ENCODE data around the gene DDRGK1.

DDRGK1 gene

GRCh38 chr20:3193806-3194616 lies 10.5 kb downstream of the DDRGK1 start:
- Histone ChIP-seq H3K4me2 (ENCODE audit: insufficient read depth, low read length, poor library complexity, severe bottlenecking) (no peak overlapping the region), H3K4me3 (ENCODE audit: low read length in 2 of 2) (no peak overlapping the region), H3K36me3 (replicated peaks in 1 of 2; ENCODE audit: control insufficient read depth in 2 of 2, insufficient read depth in 2 of 2, low read length in 2 of 2) (peaks cover 54 to 88% of the 10 kb centered on the region in 2 donors), H2BK120ac (ENCODE audit: low read depth, low read length) (no peak overlapping the region), H2AFZ (ENCODE audit: low read length) (no peak overlapping the region), H3K23ac (ENCODE audit: low read depth, low read length, poor library complexity) (no peak overlapping the region), H3K79me1 (ENCODE audit: low read depth, low read length) (no peaks in the 10 kb centered on the region), H3K27me3 (ENCODE audit: control insufficient read depth in 3 of 3, insufficient read depth in 3 of 3, low read depth in 1 of 3, low read length in 3 of 3) (no peaks in the 10 kb centered on the region), H2BK15ac (ENCODE audit: low read length) (no peak overlapping the region), H3K4me1 (ENCODE audit: control insufficient read depth in 2 of 2, insufficient read depth in 1 of 2, low read depth in 1 of 2, low read length in 2 of 2) (no peaks in the 10 kb centered on the region), H2BK12ac (ENCODE audit: low read length) (no peak overlapping the region), H4K8ac (ENCODE audit: low read depth, low read length) (no peak overlapping the region), H3K27ac (replicated peaks; ENCODE audit: low read length) (no peak overlapping the region), H4K91ac (ENCODE audit: low read depth, low read length, poor library complexity) (no peak overlapping the region), H3K9ac (ENCODE audit: low read depth, low read length, poor library complexity) (no peak overlapping the region), H3K4ac (ENCODE audit: low read length) (no peak overlapping the region), H3K9me3 (replicated peaks in 1 of 2; ENCODE audit: control insufficient read depth in 2 of 2, insufficient read depth in 1 of 2, low read depth in 1 of 2, low read length in 2 of 2) (no peaks in the 10 kb centered on the region), H3K18ac (ENCODE audit: low read length) (no peak overlapping the region), H2BK5ac (ENCODE audit: low read length) (no peak overlapping the region), H3K14ac (ENCODE audit: low read length) (no peak overlapping the region), H2AK5ac (ENCODE audit: low read depth, low read length) (no peak overlapping the region)
- no peak for DNase-seq (ENCODE audit: low spot score)
- WGBS, 2 donors (ENCODE audit: extremely low coverage in 2 of 2, insufficient read length in 2 of 2, insufficient replicate concordance in 1 of 2): no CpG with 5 or more reads among the region's 14 CpGs

- Histone ChIP-seq H3K4me1 (ENCODE audit: control insufficient read depth in 2 of 2, insufficient read depth in 1 of 2, low read depth in 1 of 2, low read length in 2 of 2) (no peaks in the 10 kb centered on the region), H3K27me3 (ENCODE audit: control insufficient read depth in 3 of 3, insufficient read depth in 3 of 3, low read depth in 1 of 3, low read length in 3 of 3) (no peaks in the 10 kb centered on the region), H3K4me2 (ENCODE audit: insufficient read depth, low read length, poor library complexity, severe bottlenecking) (no peak overlapping the region), H3K9ac (ENCODE audit: low read depth, low read length, poor library complexity) (no peak overlapping the region), H3K4ac (ENCODE audit: low read length) (no peak overlapping the region), H2BK12ac (ENCODE audit: low read length) (no peak overlapping the region), H4K8ac (ENCODE audit: low read depth, low read length) (no peak overlapping the region), H4K91ac (ENCODE audit: low read depth, low read length, poor library complexity) (no peak overlapping the region), H3K79me1 (ENCODE audit: low read depth, low read length) (no peaks in the 10 kb centered on the region), H3K9me3 (replicated peaks in 1 of 2; ENCODE audit: control insufficient read depth in 2 of 2, insufficient read depth in 1 of 2, low read depth in 1 of 2, low read length in 2 of 2) (no peaks in the 10 kb centered on the region), H3K27ac (replicated peaks; ENCODE audit: low read length) (no peak overlapping the region), H2BK15ac (ENCODE audit: low read length) (no peak overlapping the region), H2AFZ (ENCODE audit: low read length) (no peak overlapping the region), H2BK5ac (ENCODE audit: low read length) (no peak overlapping the region), H3K14ac (ENCODE audit: low read length) (no peak overlapping the region), H3K18ac (ENCODE audit: low read length) (no peak overlapping the region), H3K23ac (ENCODE audit: low read depth, low read length, poor library complexity) (no peak overlapping the region), H2AK5ac (ENCODE audit: low read depth, low read length) (no peak overlapping the region), H3K4me3 (ENCODE audit: low read length in 2 of 2) (peak overlapping the region in 1 of 2 donors; percentile 41), H2BK120ac (ENCODE audit: low read depth, low read length) (no peak overlapping the region), H3K36me3 (replicated peaks in 1 of 2; ENCODE audit: control insufficient read depth in 2 of 2, insufficient read depth in 2 of 2, low read length in 2 of 2) (peaks cover 53 to 86% of the 10 kb centered on the region in 2 donors)
- DNase-seq (ENCODE audit: low spot score): no peak
- WGBS, 2 donors (ENCODE audit: extremely low coverage in 2 of 2, insufficient read length in 2 of 2, insufficient replicate concordance in 1 of 2): no CpG with 5 or more reads among the region's 18 CpGs
These were observed 12.1 kb downstream of the DDRGK1 start for GRCh38 chr20:3192226-3193015.

GRCh38 chr20:3190681-3191111 lies 13.8 kb downstream of the DDRGK1 start:
- no peak overlapping the region for H2AK5ac ChIP-seq (ENCODE audit: low read depth, low read length)
- H4K8ac ChIP-seq (ENCODE audit: low read depth, low read length): no peak overlapping the region
- H3K4me2 ChIP-seq (ENCODE audit: insufficient read depth, low read length, poor library complexity, severe bottlenecking): no peak overlapping the region
- DNase-seq (ENCODE audit: low spot score): no peak
- H3K23ac ChIP-seq (ENCODE audit: low read depth, low read length, poor library complexity): no peak overlapping the region
- H2BK12ac ChIP-seq (ENCODE audit: low read length): no peak overlapping the region
- peak overlapping the region; percentile 77 for H2BK5ac ChIP-seq (ENCODE audit: low read length)
- H2BK15ac ChIP-seq (ENCODE audit: low read length): no peak overlapping the region
- peaks cover 46 to 72% of the 10 kb centered on the region in 2 donors for H3K36me3 ChIP-seq (replicated peaks in 1 of 2; ENCODE audit: control insufficient read depth in 2 of 2, insufficient read depth in 2 of 2, low read length in 2 of 2)
- no peak overlapping the region for H3K18ac ChIP-seq (ENCODE audit: low read length)
- H3K9ac ChIP-seq (ENCODE audit: low read depth, low read length, poor library complexity): peak overlapping the region; percentile 34
- H3K9me3 ChIP-seq (replicated peaks in 1 of 2; ENCODE audit: control insufficient read depth in 2 of 2, insufficient read depth in 1 of 2, low read depth in 1 of 2, low read length in 2 of 2): no peaks in the 10 kb centered on the region
- no peak overlapping the region for H2AFZ ChIP-seq (ENCODE audit: low read length)
- H2BK120ac ChIP-seq (ENCODE audit: low read depth, low read length): no peak overlapping the region
- H3K4ac ChIP-seq (ENCODE audit: low read length): no peak overlapping the region
- H3K79me1 ChIP-seq (ENCODE audit: low read depth, low read length): no peaks in the 10 kb centered on the region
- H3K4me3 ChIP-seq (ENCODE audit: low read length in 2 of 2): no peak overlapping the region
- H3K4me1 ChIP-seq (ENCODE audit: control insufficient read depth in 2 of 2, insufficient read depth in 1 of 2, low read depth in 1 of 2, low read length in 2 of 2): no peaks in the 10 kb centered on the region
- H4K91ac ChIP-seq (ENCODE audit: low read depth, low read length, poor library complexity): no peak overlapping the region
- no peak overlapping the region for H3K27ac ChIP-seq (replicated peaks; ENCODE audit: low read length)
- no peak overlapping the region for H3K14ac ChIP-seq (ENCODE audit: low read length)
- H3K27me3 ChIP-seq (ENCODE audit: control insufficient read depth in 3 of 3, insufficient read depth in 3 of 3, low read depth in 1 of 3, low read length in 3 of 3): no peaks in the 10 kb centered on the region
- WGBS, 2 donors (ENCODE audit: extremely low coverage in 2 of 2, insufficient read length in 2 of 2, insufficient replicate concordance in 1 of 2): no CpG with 5 or more reads among the region's 14 CpGs

GRCh38 chr20:3189561-3190131 lies 14.8 kb downstream of the DDRGK1 start:
- no peaks in the 10 kb centered on the region for H3K27me3 ChIP-seq (ENCODE audit: control insufficient read depth in 3 of 3, insufficient read depth in 3 of 3, low read depth in 1 of 3, low read length in 3 of 3)
- no peak overlapping the region for H2BK15ac ChIP-seq (ENCODE audit: low read length)
- H3K18ac ChIP-seq (ENCODE audit: low read length): no peak overlapping the region
- no peak overlapping the region for H3K23ac ChIP-seq (ENCODE audit: low read depth, low read length, poor library complexity)
- DNase-seq (ENCODE audit: low spot score): no peak
- no peak overlapping the region for H3K9ac ChIP-seq (ENCODE audit: low read depth, low read length, poor library complexity)
- no peak overlapping the region for H2AFZ ChIP-seq (ENCODE audit: low read length)
- H3K4me1 ChIP-seq (ENCODE audit: control insufficient read depth in 2 of 2, insufficient read depth in 1 of 2, low read depth in 1 of 2, low read length in 2 of 2): no peaks in the 10 kb centered on the region
- no peak overlapping the region for H3K27ac ChIP-seq (replicated peaks; ENCODE audit: low read length)
- H3K4me3 ChIP-seq (ENCODE audit: low read length in 2 of 2): no peak overlapping the region
- WGBS, 2 donors (ENCODE audit: extremely low coverage in 2 of 2, insufficient read length in 2 of 2, insufficient replicate concordance in 1 of 2): no CpG with 5 or more reads among the region's 4 CpGs
- no peaks in the 10 kb centered on the region for H3K9me3 ChIP-seq (replicated peaks in 1 of 2; ENCODE audit: control insufficient read depth in 2 of 2, insufficient read depth in 1 of 2, low read depth in 1 of 2, low read length in 2 of 2)
- no peak overlapping the region for H2AK5ac ChIP-seq (ENCODE audit: low read depth, low read length)
- H4K8ac ChIP-seq (ENCODE audit: low read depth, low read length): no peak overlapping the region
- no peak overlapping the region for H2BK5ac ChIP-seq (ENCODE audit: low read length)
- peaks cover 38 to 62% of the 10 kb centered on the region in 2 donors for H3K36me3 ChIP-seq (replicated peaks in 1 of 2; ENCODE audit: control insufficient read depth in 2 of 2, insufficient read depth in 2 of 2, low read length in 2 of 2)
- H4K91ac ChIP-seq (ENCODE audit: low read depth, low read length, poor library complexity): no peak overlapping the region
- no peak overlapping the region for H3K4ac ChIP-seq (ENCODE audit: low read length)
- no peak overlapping the region for H3K4me2 ChIP-seq (ENCODE audit: insufficient read depth, low read length, poor library complexity, severe bottlenecking)
- no peak overlapping the region for H2BK120ac ChIP-seq (ENCODE audit: low read depth, low read length)
- H2BK12ac ChIP-seq (ENCODE audit: low read length): no peak overlapping the region
- H3K79me1 ChIP-seq (ENCODE audit: low read depth, low read length): no peaks in the 10 kb centered on the region
- no peak overlapping the region for H3K14ac ChIP-seq (ENCODE audit: low read length)
